Measurements from ENCODE around the gene UMODL1.

DNA sequence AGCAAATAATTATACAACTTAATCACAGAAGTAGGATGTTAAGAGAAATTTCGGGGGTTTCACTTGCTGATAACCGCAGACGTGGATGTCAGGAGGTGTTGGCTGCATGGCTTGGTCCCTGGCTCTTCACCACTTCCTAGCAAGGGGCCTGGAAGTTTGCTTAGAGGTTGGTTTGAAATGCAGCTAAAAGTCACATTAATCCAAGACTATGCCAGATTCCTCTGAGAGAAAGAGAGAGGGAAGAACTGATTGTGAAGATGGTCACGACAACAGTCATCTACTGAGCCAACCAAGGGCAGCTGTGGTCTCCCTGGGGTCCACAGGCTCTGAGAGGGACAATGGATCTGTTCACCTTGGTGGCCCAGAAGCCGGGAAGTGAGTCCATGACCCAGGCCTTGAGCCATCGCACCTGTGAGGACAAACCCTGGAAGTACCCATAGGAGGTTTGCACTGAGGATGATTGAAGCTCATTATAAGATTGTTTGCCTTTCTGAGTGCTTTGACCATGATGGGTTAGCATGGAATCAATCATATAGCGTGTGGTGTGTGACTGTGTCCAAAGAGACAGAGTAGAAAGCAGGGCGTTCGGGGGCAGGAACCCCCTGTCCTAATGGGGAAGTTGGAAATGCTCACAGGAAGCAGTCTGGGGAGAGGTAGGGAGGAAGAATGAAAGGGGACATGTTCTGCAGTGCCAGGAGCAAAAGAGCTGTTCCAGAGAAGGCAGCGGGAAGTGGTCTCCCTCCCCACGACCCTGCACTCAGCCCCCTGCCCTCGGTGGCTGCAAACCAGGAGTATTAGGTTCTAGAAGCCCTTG, 47.1 kb downstream of the UMODL1 start:
- TF ChIP-seq, protein P1, sequence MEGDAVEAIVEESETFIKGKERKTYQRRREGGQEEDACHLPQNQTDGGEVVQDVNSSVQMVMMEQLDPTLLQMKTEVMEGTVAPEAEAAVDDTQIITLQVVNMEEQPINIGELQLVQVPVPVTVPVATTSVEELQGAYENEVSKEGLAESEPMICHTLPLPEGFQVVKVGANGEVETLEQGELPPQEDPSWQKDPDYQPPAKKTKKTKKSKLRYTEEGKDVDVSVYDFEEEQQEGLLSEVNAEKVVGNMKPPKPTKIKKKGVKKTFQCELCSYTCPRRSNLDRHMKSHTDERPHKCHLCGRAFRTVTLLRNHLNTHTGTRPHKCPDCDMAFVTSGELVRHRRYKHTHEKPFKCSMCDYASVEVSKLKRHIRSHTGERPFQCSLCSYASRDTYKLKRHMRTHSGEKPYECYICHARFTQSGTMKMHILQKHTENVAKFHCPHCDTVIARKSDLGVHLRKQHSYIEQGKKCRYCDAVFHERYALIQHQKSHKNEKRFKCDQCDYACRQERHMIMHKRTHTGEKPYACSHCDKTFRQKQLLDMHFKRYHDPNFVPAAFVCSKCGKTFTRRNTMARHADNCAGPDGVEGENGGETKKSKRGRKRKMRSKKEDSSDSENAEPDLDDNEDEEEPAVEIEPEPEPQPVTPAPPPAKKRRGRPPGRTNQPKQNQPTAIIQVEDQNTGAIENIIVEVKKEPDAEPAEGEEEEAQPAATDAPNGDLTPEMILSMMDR (IDR thresholded peaks at IDR 0.05): no peak
- no peak for TF ChIP-seq SIN3A (IDR thresholded peaks at IDR 0.05; ENCODE audit: borderline replicate concordance, insufficient read depth, low read depth, low read length)
